Peyer's patch (tissue), 4 donors: ENCODE data around the gene ANKLE2.

Experiments
- CTCF ChIP-seq, 6 experiments: fragments of 450-650 bp in 4 of 6; fragments of 200-600 bp in 2 of 6; sonication (generic) in 1 of 6; IDR thresholded peaks; one replicate each; pipeline ENCODE4 v1.5.1; 2017 to 2019; ENCODE audit warnings: antibody characterized with exemption in 6 of 6, mild to moderate bottlenecking in 3 of 6, moderate library complexity in 1 of 6
- POLR2A ChIP-seq, 2 donors: fragments of 450-650 bp; IDR thresholded peaks; one replicate each; pipeline ENCODE4 v1.5.1; 2017; ENCODE audit warnings: antibody characterized with exemption in 2 of 2, mild to moderate bottlenecking in 2 of 2, moderate library complexity in 2 of 2

- TF ChIP-seq CTCF (IDR thresholded peaks at IDR 0.05) (no peak), POLR2A (IDR thresholded peaks at IDR 0.05) (no peak)
Observed at GRCh38 chr12:132717531-132718387, 43.9 kb downstream of the ANKLE2 start.
